GM19328 (cell line): Measurements from ENCODE around the gene GRM1.

Experiments
- ATAC-seq: cut with Tn5 transposase; IDR thresholded peaks from one replicate; pipeline ENCODE4 v1.9.1; 2021; ENCODE audit warnings: mild to moderate bottlenecking, moderate library complexity; ENCODE audit not compliant: unreplicated experiment

The GRM1 gene

DNA sequence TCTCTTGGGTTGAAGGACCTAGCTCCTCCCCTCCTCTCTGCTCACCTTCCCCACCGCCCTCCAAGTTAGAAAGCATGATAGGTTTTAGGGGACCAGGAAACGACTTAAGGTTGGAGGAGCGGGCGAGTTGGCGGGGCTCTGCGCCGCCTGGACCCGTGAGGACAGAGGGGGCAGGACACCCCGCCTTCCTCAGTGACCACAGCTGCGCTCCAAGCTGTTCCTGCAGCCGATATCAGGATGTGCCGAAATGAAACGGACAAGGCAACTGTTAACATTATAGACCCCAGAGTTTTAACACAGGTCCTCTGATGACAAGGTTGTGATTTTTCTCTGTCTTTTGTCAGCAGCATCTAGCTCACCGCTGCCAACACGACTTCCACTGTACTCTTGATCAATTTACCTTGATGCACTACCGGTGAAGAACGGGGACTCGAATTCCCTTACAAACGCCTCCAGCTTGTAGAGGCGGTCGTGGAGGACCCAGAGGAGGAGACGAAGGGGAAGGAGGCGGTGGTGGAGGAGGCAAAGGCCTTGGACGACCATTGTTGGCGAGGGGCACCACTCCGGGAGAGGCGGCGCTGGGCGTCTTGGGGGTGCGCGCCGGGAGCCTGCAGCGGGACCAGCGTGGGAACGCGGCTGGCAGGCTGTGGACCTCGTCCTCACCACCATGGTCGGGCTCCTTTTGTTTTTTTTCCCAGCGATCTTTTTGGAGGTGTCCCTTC, at the start of gene GRM1:
GRM1 (plus strand) TSS at position 212 of the 722 bp plus-strand sequence; CDS start at position 668, 456 bp downstream.
- no peak for ATAC-seq

GRCh38 chr6:146009338-146009737, 19.5 kb upstream of the GRM1 start:
- no peak for ATAC-seq

- ATAC-seq: no peak
Observed at GRCh38 chr6:146014233-146014632, 14.6 kb upstream of the GRM1 start.

DNA sequence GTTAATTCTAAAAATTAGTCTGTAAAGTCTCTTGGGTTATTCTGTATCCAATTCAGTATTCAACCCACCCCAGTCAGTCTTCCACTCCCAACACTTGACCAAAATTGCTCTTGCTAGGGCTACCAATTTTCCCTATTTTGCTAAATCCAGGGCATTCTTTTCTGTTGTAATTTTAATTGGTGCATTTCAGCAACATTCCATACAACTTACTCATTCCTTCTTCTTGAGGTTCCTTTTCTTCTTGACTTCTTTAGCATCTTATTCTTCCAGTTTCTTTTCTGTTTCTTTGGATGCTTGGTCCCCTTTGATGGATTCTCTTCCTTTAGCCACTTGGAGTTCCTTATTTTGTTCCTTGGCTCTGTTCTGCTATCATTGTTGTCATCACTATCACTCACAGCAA, 11.2 kb upstream of the GRM1 start:
- ATAC-seq: no peak

DNA sequence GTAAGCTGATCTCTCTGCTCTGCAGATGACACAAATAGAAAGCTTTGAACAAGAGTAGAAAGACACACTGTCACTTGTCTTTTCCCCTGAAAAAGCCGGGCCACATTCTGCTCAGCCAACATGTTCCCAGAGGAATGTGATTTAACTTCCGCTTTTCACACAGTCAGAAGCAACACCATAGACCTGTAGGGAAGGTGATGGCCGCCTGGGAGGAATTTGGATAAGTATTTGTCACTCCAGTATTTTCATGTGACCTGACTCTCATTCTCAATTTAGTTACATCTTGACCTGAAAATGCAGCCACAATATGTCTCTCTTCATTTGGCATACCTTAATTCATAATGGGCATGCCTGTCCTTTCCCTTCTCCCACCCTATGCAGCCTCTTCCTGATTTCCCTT, 2.0 kb upstream of the GRM1 start:
- no peak for ATAC-seq

GRCh38 chr6:146027586-146028251, 1.1 kb upstream of the GRM1 start:
- ATAC-seq: no peak

GRCh38 chr6:146028252-146028795, 538 bp upstream of the GRM1 start:
- no peak for ATAC-seq

- no peak for ATAC-seq
Observed at GRCh38 chr6:146029573-146030184, 817 bp downstream of the GRM1 start.

DNA sequence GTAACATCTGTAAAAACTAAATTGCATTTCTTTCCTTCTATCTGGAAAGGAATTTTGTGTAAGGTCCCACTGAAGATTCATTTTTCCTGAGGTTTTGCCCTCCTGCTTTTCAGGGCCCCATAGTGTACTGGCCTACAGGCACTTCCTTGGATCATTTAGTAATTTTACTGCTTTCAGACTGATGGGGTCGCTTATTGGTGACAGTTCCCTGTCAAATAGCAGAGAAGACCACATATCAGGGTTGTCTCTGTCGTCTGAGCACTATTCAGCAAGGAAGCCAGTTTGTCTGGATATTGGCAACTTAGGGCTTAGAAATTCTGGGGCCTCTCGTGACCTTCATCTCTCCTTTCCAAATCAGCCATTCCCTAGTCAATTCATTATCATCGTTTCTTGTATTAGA, 3.5 kb downstream of the GRM1 start:
- ATAC-seq: no peak

DNA sequence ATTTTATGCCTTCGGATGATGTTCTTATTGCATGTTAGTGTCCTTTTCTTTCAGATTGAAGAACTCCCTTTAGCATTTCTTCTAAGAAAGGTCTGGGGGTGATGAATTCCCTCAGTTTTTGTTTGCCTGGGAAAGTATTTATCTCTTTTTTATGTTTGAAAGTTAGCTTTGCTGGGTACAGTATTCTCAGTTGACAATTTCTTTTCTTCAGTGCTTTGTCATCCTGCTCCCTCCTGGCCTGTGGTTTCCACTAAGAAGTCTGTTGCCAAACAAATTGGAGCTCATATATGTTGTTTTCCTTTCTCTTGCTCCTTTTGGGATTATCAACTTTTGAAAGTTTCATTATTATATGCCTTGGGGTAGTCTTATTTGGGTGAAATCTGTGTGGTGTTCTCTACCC, 11.5 kb downstream of the GRM1 start:
- ATAC-seq: no peak

DNA sequence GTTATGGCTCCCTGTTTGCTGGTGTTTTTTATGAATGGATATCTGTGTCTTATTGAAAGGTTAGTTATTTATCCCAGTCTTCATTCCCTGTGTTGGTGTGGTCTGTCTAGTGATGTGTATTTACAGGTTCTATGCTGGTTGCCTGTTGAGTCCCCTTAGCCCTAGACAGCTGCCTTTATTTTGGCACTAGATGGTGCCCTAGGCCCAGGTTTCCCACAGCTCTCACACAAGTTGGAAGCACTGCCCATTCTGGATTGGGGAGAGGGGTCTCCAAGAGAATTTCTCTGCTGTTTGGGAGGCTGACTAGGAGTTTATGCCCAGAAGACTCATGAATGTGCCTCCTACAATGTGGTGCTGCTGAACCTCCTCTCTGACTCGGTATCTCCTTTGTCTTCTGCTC, 12.4 kb downstream of the GRM1 start:
- no peak for ATAC-seq

DNA sequence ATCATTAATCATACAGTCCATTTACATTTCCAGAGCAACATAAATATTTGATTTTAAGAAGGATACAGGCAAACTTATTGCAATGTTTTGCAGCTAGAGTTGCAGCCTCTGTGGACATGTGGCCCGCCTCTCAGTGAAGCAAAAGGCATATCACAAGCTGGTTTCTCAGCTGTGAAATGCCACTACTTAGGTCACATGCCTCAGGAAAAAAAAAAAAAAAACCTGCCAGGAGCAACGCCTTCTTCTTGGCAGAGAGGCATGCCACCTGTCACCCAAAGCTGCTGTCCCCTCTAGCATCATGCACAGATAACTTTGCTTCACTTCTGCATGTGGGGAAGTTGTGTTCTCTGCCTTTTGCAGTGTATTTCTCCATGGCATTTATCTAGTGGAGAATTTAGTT, 18.5 kb downstream of the GRM1 start:
- no peak for ATAC-seq

DNA sequence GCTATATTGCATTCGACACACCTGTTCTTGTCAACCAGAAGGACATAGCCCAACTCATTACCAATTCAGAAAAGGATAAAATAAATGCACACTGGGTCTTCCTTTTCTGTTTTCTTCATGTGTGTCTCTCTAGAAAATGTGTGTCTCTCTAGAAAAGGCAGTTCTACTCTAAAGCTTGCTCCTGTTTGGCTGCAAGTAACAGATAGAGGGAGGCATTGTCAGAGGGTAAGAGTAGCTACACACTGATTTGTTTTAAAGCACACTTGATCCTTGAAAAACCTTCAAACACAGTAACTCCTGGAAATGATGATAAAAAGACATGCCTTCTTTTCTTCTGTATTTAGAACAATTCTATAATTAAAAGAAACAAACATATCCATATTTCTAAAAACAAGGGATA, 21.3 kb downstream of the GRM1 start:
- no peak for ATAC-seq

DNA sequence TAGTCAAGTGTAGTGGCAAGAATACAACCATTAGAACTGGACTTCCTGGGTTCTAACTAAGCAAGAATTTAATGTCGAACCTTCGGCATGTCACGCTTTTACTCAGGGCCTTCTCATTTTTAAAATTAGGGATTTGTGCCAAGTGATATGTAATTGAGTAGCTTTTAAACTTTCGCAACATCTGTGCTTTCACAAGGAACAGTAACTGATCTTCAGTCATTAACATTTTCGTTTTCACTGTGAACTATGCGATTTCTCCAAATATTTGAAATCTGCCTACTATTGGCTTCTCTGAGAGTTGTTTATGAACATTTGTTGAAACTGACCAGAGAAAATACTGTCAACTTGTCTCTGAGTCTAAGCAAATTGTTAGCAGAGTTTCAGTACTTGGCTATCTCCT, 27.6 kb downstream of the GRM1 start:
- no peak for ATAC-seq

GRCh38 chr6:146065690-146066089, 36.8 kb downstream of the GRM1 start:
- ATAC-seq: no peak

DNA sequence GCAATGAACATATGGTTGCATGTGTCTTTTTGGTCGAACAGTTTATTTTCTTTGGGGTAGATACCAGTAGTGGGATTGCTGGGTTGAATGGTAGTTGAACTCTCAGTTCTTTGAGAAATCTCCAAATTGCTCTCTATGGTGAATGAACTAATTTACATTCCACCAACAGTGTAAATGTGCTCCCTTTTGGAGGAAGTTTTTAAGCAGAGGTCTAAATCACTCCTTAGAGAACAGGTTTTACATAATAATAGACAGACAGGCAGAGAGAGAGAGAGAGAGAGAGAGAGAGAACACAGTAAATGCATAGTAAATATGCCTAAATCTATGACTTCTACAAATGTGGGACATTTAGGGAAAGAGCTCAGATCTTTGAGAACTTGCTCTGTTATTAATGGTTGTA, 37.6 kb downstream of the GRM1 start:
- ATAC-seq: no peak

DNA sequence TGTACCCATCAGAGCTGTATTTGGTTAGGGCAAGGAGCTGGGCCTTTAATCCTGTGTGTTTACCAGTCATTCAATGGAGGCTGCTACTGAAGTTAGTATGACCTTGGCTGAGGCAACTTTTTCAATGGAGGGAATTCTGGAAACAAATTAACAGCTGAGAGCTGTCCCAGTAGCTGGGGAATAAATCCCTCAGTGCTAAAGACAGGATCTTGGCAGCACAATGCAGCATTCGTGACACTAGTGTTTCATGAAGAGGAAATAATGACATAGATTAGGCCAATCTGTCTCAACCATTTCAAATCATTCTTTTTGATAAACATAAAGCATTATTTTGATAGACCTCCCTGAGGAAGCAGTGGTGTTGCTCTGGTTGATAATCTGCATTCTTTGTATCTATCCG, 42.9 kb downstream of the GRM1 start:
- ATAC-seq: no peak

GRCh38 chr6:146077992-146078391, 49.1 kb downstream of the GRM1 start:
- no peak for ATAC-seq

- ATAC-seq: no peak
Observed at GRCh38 chr6:146087386-146087785, 58.5 kb downstream of the GRM1 start.

GRCh38 chr6:146090474-146090873, 61.6 kb downstream of the GRM1 start:
- ATAC-seq: no peak

DNA sequence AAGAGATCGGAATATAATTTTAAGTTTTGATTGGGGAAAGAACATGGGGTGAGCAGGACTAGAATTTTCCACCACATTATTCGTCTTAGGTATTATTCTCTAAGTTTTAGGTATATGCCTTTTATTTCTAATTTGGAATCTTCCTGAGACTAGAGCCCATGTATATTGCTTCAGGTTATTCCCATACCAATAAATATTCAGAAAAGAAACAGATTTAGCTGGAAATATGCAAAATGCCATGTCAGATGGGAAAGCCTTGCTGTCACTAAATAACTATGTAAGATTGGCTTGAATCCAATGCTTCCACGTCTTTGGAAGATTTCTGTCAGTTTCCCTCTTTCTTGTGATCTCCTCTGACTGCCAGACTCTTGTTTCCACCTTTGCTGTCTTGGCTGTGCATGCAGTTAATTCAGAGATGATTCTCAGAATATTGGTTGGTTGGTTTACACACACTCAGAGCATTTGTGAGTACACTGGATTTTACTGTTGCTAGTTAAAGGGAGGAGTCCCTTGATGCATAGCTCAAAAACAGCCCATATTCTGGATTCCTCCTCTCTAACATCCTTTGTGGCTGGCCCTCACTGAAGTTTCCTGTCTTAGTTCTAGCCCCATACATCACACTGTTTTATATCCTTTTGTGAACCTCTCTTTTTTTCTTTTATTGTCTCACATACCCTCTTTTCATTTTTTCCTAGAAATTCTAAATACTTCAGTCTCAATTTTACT, 64.3 kb downstream of the GRM1 start:
- ATAC-seq: no peak
